ENCODE measurements around the gene MGAT4C.
"Not testable (repeated sequence)": the region's sequence is repeated elsewhere in the genome, so short reads cannot be mapped to it uniquely, and the experiment has no call there.

The MGAT4C gene

DNA sequence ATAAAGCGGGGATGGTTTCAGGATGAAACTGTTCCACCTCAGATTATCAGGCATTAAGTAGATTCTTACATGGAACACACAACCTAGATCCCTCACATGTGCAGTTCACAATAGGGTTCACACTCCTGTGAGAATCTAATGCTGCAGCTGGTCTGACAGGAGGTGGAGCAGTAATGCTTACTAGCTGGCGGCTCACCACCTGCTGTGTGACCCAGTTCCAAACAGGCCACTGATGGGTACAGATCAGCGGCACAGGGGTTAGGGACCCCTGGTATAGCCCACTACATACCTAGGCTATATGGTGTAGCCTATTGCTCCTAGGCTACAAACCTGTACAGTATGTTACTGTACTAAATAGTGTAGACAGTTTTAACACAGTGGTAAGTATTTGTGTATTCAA, 129.3 kb downstream of the MGAT4C start:
- not testable (repeated sequence) for DNase-seq (ENCODE audit: low read depth)

GRCh38 chr12:86122846-86123468, 133.2 kb downstream of the MGAT4C start:
- DNase-seq (ENCODE audit: low read depth) = no peak

- no peak for DNase-seq (ENCODE audit: low read depth)
These were observed 138.0 kb downstream of the MGAT4C start for GRCh38 chr12:86118161-86118560.

- DNase-seq (ENCODE audit: low read depth) = no peak
These were observed 138.5 kb downstream of the MGAT4C start for GRCh38 chr12:86117711-86118110.

- DNase-seq (ENCODE audit: low read depth) = no peak
These were observed 152.1 kb downstream of the MGAT4C start for GRCh38 chr12:86104087-86104486.

DNA sequence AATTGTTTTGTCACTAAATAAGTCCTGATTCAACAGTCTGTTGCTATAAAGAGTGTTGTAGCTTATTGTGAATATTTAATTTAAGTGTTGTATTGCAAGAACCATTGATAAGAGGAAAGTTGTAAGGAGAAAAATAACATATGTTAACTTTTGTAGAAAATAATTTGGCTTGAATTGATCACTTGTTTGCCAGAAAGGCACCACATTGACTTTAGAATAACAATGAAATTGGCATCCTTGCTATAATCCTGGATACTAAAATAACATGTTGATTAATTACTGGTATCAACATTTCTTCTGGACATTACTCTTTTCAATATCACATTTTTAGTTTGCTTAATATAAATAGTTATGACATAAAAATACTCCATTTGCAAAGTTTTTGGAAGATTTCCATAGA, 159.0 kb downstream of the MGAT4C start:
- DNase-seq (ENCODE audit: low read depth) = no peak

DNA sequence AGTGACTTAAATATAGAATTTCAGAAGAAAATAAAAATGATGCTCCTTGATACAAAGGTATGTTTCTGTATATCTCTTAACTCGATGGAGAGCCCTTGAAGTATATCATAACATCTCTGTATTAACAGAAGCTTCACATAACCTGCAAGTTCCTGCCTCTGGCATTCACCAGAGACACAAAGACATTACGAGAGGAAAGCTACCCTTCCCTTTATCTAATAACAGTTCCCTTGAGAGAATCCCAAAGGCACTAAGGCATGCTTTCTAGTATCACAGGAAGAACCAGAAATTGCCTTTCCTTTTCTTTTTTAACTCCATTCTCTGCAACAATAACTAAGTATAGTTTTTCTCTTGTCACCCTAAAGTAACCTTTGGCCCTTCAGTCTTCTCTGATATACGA, 164.5 kb downstream of the MGAT4C start:
- no peak for DNase-seq (ENCODE audit: low read depth)

DNA sequence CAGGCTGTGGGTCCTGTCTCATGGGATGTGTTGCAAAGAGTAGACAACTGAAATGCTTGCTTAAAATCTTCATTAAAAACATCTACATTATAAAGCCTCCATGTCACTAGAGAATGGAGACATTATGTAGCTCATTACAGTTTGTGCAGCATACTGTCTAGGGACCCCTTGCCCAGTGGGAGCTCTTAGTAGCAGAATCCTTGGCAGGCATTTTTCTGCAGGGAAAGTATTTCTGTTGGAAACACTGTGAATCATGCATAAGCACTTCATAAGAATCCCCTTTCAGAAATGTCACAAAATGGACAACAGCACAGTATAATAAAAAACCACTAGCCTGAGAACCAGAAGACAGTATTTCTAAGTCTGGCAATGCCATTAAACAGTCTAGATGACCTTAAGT, 174.3 kb downstream of the MGAT4C start:
- DNase-seq (ENCODE audit: low read depth) = no peak

DNA sequence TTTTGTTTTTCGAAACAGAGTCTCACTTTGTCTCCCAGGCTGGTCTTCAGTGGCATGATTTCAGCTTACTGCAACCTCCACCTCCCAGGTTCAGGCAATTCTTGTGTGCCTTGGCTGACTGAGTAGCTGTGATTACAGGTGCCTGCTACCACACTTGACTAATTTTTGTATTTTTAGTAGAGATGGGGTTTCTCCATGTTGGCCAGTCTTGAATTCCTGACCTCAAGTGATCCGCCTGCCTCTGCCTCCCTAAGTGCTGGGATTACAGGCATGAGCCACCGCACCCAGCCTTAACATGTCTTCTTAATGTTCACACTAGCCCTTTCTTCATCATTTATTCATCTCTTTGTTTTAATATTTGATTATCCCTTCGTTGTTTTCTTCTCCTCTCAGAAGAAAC, 197.1 kb downstream of the MGAT4C start:
- DNase-seq (ENCODE audit: low read depth) = not testable (repeated sequence)

DNA sequence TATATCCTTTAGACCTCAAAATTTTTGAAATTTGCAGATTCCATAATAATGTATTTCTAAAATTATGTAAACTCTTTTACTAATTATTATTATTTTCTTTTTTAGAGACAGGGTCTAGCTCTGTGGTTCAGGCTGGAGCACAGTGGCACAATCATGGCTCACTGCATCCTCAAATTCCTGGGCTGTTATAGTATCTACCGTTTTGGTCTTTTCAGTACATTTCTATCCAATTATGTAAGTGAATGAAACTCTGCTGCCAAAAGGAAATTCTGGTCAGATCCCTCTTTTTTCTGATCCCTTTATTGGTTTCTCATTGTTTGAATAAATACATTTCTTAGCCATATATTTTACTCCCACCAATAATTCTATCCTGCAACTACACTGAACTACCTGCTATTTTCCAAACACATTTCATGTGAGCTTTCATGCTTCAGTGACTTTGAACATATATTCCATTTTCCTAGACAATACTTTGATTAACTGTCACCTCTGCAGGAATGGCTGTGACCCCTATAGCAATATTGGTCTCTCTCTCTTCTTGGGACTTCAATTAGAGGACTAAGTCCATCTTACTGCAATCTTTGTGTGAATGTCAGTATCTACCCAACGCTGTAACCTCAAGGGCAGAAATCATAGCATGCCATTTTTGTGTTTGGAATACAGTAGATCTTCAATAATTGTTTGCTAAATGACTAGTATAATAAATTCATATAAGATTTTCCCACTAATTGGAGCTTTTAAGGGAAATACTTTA, 198.9 kb downstream of the MGAT4C start:
- no peak for DNase-seq (ENCODE audit: low read depth)

- DNase-seq (ENCODE audit: low read depth) = no peak
These were observed 203.3 kb downstream of the MGAT4C start for GRCh38 chr12:86052921-86053320.

- DNase-seq (ENCODE audit: low read depth) = no peak
These were observed 206.2 kb downstream of the MGAT4C start for GRCh38 chr12:86050010-86050409.

DNA sequence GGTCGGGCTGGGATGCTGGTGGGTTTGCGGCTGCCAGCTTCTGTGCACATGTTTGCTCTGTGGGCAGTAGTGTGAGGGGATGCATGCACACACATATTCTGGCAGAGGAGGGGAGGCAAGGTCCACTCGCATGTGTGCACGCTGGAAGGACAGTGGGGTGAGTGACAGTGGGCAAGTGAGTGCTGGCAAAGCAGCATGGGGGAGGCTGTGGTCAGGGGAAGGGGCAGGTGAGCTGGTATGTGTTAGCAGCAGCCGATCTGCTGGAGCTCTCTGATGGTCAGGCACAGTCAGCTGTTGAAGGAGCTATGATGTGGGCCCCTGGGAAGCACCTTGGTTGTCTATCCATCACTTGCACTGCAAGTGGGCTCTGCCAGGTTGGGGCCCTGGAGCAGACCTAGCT, 211.8 kb downstream of the MGAT4C start:
- DNase-seq (ENCODE audit: low read depth) = no peak

DNA sequence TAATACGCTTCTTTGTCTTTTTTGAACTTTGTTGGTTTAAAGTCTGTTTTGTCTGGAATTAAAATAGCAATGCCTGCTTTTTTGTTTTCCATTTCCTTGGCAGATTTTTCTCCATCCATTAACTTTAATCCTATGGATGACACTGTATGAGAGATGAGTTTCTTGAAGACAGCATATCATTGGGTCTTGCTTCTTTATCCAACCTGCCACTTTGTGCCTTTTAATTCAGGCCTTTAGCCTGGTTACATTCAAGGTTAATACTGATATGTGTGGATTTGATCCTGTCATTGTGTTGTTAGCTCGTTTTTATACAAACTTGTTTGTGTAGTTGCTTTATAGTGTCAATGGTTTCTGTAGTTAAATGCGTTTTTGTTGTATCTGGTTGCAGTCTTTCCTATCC, 214.1 kb downstream of the MGAT4C start:
- DNase-seq (ENCODE audit: low read depth) = no peak

DNA sequence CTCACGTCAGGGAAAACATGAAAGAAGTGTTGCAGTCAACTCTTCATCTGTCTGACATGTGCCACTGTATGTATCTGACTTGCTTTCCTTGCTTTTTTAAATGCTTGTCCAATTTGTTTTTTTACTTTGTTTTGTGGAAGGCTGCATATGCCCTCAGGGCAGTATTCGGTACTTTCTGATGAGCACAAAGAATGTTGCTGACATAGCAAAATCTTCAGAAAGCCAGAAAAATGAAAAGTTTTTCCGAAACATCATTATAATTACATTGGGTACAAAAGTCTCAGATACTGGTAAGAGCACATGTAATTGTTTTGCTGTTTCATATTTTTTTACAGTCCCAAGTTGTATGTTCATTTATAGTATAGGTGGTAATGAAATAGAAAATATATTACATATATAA, 237.8 kb downstream of the MGAT4C start:
- DNase-seq (ENCODE audit: low read depth) = no peak

DNA sequence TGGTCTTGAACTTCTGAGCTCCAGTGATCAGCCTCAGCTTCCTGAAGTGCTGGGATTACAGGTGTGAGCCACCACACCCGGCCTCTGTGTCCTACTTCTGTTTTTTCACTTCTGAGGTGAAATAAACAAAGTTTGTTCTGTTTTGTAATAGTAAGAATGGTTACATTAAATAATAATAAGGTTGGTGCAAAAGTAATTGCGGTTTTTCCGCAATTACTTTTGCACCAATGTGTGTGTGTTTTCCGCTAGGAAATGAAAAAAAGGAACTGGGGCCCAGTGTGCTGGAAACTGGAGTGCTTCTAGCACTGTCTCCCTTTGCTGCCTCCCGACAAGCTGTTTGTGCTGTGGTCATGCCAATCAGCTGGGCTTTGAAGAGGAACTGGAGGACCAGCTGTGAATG, 241.2 kb downstream of the MGAT4C start:
- no peak for DNase-seq (ENCODE audit: low read depth)

- no peak for DNase-seq (ENCODE audit: low read depth)
These were observed 249.5 kb downstream of the MGAT4C start for GRCh38 chr12:86006727-86007126.

GRCh38 chr12:85998074-85998473, 258.1 kb downstream of the MGAT4C start:
- DNase-seq (ENCODE audit: low read depth) = no peak

DNA sequence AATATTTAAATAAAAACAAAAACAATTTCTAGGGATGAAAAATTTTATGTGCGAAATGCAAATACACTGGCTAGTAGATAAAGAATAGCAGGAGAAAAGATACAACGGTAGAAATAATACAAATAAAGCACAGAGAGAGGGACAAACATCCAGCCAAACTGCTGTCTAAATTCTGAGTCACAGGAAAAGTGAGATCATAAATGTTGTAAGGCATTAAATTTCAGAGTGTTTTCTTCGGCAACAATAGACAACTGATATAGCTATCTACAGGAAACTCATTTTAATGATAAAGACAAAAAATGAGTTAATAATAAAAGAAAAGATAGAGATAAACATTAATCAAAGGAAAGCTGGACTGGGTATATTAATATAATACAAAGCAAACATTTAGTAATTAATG, 259.9 kb downstream of the MGAT4C start:
- no peak for DNase-seq (ENCODE audit: low read depth)

- DNase-seq (ENCODE audit: low read depth) = no peak
These were observed 262.4 kb downstream of the MGAT4C start for GRCh38 chr12:85993746-85994145.

DNA sequence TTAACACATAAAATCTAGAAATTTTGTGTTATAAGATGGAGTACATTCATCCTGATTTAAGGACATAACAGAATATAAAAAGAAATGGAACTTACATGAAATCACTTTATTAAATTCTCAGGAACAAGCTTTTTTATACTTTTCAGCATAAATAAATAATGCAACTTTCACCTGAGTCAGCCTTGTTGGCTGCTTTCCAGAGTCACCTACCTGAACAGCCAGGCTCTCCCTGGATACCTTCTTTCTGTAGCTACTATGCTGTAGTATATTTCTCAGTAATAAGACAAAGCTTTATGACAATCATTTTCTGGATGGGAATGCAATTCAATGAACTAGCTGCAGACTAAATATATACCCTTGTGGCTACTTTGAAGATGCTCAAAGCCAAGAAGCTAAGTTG, 270.2 kb downstream of the MGAT4C start:
- no peak for DNase-seq (ENCODE audit: low read depth)

DNA sequence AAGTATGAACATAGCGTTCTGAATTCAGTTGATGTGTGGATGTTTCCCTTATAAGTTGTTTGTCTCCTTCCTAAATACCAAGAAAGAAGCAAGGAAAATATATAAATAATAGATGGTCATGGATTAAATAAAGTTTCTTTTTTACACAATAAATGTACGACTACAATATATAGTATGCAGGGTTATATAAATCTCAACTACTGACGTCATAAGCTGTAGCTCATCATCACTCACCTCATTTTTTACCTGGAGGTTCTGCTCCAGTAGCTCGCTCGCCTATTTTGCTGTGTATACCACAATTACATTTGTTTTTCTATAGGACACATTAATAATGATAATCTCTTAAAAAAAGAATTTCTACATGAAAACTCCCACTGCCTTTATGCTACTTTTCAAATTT, 272.6 kb downstream of the MGAT4C start:
- no peak for DNase-seq (ENCODE audit: low read depth)

DNA sequence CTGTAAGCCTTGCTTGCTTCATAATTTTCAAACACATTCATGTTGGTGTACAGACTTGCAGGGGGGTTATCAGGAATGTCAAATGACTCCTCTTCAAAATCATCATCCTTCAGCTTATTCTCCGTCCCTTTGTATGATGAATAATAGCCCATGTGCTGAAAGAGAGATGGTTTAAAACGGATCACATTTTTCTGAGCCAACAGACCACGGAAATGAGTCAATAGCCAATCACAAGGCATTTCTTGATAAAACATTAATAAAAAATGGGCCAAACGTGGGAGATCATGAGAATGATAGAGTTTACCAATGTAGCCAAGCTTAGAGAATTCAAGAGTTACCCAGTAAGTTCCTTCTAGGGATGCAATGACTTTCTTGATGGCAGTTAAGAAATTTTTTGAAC, 276.6 kb downstream of the MGAT4C start:
- no peak for DNase-seq (ENCODE audit: low read depth)

GRCh38 chr12:85975716-85976115, 280.5 kb downstream of the MGAT4C start:
- no peak for DNase-seq (ENCODE audit: low read depth)

Data from activated T-helper 9 cell treated with anti-CD3 and anti-CD28 coated beads, Interleukin-2, amount 50 U/mL, for 16 hours (primary cell).